ENCODE measurements around the gene TMEM253.

The TMEM253 gene

DNA sequence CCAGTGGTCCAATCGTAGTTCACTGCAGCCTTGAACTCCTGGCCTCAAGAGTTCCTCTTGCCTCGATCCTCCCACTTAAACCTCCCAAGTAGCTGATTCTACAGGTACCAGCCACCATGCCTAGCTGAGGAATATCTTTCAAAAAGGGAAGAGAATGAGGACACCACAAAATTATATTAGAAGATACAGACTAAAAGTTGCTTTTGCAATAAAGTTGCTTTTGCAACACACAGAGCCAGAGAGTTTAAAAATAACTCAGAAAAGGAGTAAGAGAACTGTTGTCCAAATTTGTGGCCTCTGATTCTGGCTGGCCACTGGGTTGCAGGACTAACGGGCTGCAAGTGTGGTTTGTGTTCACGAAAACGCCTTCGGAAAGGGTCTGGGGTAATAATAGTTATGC lies 19.8 kb downstream of the TMEM253 start:
- Mint-ChIP-seq H3K27me3 (ENCODE audit: low read depth) (peaks cover 11% of the 10 kb centered on the region), H3K4me3 (no peak overlapping the region), H3K27ac (no peak overlapping the region), H3K9me3 (peaks cover 4% of the 10 kb centered on the region), H3K4me1 (ENCODE audit: low read depth) (peaks cover 3% of the 10 kb centered on the region), H3K36me3 (ENCODE audit: low read depth) (no peaks in the 10 kb centered on the region)

DNA sequence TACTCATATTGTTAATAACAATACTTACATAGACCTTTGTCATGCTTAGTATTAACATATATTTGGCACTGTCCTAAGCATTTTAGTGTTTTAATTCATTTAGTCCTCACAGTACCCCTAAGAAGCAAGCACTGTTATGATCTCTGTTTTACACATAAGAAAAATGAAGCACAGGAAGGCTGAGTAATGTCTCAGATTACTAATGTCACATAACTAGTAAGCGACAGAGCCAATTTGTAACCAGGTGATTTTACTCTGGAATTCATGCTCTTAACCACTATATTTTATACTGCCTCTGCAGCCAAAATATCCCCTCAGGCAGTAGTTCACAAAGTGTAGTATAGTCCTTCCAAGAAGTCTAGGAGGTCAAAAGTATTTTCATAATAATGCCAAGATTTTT lies 20.3 kb downstream of the TMEM253 start:
- Mint-ChIP-seq H3K4me1 (ENCODE audit: low read depth) (peaks cover 3% of the 10 kb centered on the region), H3K27ac (no peak overlapping the region), H3K4me3 (no peak overlapping the region), H3K9me3 (peaks cover 4% of the 10 kb centered on the region), H3K27me3 (ENCODE audit: low read depth) (peaks cover 13% of the 10 kb centered on the region), H3K36me3 (ENCODE audit: low read depth) (no peaks in the 10 kb centered on the region)

DNA sequence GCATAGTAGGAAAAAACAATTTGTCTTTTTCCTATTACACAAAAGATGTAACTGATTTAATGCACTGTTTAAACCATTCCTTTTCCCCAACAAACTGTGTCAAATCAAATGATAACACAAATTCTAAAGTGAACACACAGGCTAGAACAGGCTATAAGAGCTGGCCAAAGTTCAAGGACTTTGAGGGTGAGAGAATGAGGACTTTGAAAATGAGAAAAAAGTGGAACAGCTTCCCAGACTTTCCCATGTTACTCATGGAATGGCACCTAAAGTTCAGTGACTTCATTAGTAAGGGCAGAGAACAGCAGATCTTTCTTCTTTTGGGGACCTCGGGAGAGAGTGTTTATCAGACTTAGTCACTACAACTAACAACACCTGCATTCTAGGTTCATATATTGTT lies 22.6 kb downstream of the TMEM253 start:
- Mint-ChIP-seq H3K27ac (no peak overlapping the region), H3K27me3 (ENCODE audit: low read depth) (peaks cover 30% of the 10 kb centered on the region), H3K36me3 (ENCODE audit: low read depth) (no peaks in the 10 kb centered on the region), H3K9me3 (peaks cover 4% of the 10 kb centered on the region), H3K4me1 (ENCODE audit: low read depth) (peaks cover 3% of the 10 kb centered on the region), H3K4me3 (no peak overlapping the region)

DNA sequence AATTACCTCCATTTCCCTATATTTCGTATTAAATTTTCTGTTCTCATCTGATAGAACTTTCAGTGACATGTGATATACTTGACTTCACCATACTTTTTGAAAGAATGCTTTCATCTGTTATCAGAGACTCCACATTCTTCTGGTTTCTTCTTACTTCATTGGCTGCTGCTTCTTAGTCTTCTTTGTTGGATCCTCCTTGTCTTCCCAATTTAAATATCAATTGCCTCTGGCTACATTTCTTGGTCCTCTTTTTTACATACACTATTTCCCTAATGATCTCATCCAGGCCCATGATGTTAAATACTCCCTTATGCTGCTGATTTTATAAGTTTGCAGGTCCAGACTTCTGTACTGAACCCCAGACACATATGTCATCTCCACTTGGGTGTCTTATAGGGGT lies 33.0 kb downstream of the TMEM253 start:
- Mint-ChIP-seq H3K36me3 (ENCODE audit: low read depth) (no peaks in the 10 kb centered on the region), H3K27me3 (ENCODE audit: low read depth) (peaks cover 3% of the 10 kb centered on the region), H3K4me3 (no peak overlapping the region), H3K27ac (no peak overlapping the region), H3K4me1 (ENCODE audit: low read depth) (no peaks in the 10 kb centered on the region), H3K9me3 (no peaks in the 10 kb centered on the region)

DNA sequence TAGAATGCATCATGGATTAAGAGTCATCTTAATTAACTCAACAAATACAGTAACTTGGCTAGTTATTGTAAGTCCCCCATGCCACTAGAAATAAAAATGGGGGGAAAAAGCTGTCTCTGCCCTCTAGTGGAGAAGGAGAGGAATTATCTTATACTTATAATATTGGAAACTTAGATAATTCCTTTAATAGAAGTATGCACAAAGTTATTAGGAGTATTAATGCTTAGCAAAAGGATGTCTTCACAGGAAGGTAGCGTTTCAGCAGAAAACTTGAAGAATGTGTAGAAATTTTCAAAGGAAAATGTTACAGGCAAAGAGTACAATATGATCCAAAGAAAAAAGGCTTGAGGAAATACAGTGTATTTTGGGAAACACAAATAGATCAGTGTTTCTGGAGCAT lies 35.2 kb downstream of the TMEM253 start:
- H3K27me3 Mint-ChIP-seq (ENCODE audit: low read depth) = no peaks in the 10 kb centered on the region
- H3K36me3 Mint-ChIP-seq (ENCODE audit: low read depth) = no peaks in the 10 kb centered on the region
- no peaks in the 10 kb centered on the region for H3K4me1 Mint-ChIP-seq (ENCODE audit: low read depth)
- no peak overlapping the region for H3K27ac Mint-ChIP-seq
- H3K4me3 Mint-ChIP-seq = no peak overlapping the region
- no peaks in the 10 kb centered on the region for H3K9me3 Mint-ChIP-seq

DNA sequence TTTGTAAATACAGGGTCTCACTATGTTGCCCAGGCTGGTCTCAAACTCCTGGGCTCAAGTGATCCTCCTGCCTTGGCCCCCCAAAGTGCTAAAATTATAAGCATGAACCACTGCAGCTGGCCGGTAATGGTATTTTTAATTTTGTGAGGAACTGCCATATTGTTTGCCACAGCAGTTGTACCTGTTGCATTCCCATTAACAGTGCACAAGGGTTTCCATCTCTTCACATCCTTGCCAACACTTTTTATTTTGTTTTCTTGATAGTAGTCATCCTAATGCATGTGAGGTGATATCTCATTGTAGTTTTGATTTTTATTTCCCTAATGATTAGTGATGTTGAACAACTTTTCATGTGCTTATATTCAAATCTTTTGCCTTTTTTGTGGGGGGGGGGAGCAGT lies 41.5 kb downstream of the TMEM253 start:
- Mint-ChIP-seq H3K9me3 (peaks cover 18% of the 10 kb centered on the region), H3K27ac (no peak overlapping the region), H3K4me1 (ENCODE audit: low read depth) (no peaks in the 10 kb centered on the region), H3K36me3 (ENCODE audit: low read depth) (no peaks in the 10 kb centered on the region), H3K27me3 (ENCODE audit: low read depth) (peaks cover 12% of the 10 kb centered on the region), H3K4me3 (no peak overlapping the region)

DNA sequence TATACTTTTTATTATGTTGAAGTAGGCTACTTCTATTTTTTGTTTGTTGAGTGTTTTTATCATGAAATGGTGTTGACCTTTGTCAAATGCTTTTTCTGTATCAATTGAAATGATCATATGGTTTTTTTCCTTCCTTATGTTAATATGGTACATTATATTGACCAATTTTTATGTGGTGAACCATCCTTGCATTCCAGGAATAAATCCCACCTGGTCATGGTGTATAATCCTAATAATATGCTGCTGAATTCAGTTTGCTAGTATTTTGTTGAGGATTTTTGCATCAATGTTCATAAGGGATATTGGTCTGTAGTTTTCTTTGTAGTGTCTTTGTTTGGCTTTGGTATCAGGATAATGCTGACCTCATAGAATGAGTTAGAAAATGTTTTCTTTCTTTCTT lies 44.6 kb downstream of the TMEM253 start:
- Mint-ChIP-seq H3K27me3 (ENCODE audit: low read depth) (peaks cover 21% of the 10 kb centered on the region), H3K36me3 (ENCODE audit: low read depth) (no peaks in the 10 kb centered on the region), H3K27ac (no peak overlapping the region), H3K4me1 (ENCODE audit: low read depth) (no peaks in the 10 kb centered on the region), H3K9me3 (peaks cover 18% of the 10 kb centered on the region), H3K4me3 (no peak overlapping the region)

DNA sequence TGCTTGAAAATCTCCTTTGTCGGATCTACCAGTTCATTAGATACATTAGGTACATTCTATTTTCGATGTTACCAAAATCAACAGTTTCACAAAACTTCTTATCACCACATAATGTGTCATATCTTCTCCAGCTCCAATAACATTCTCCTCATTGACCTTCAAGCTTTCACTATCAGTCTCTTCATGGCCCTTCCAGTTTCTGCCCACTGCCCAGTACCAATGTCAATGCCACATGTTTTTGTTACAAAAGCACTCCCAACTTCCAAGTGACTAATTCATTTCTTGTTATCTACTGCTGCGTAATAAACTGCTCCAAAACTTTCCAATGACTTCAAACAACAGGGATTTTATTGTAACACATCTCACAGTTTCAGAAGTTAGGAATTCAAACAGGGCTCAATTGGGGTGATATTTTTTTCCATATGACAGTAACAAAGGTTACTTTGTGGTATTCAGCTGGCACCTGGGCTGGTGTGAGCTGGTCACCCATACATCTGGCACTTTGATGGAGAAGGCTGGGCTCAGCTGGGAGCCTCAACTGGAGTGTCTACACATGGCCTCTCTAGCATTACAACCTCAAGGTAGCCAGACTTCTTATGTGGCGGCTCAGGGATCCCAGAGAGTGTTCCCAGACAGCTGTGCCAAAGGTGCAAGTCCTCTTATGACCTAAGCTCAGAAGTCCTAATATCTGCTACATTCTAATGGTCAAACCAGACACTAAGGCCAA lies 48.9 kb downstream of the TMEM253 start:
- no peak overlapping the region for H3K27ac Mint-ChIP-seq
- H3K4me3 Mint-ChIP-seq = no peak overlapping the region
- H3K27me3 Mint-ChIP-seq (ENCODE audit: low read depth) = peaks cover 17% of the 10 kb centered on the region
- peaks cover 17% of the 10 kb centered on the region for H3K9me3 Mint-ChIP-seq
- H3K4me1 Mint-ChIP-seq (ENCODE audit: low read depth) = no peaks in the 10 kb centered on the region
- H3K36me3 Mint-ChIP-seq (ENCODE audit: low read depth) = no peaks in the 10 kb centered on the region

Data from T-helper 1 cell treated with Interleukin-12 subunit alpha and Interleukin-12 subunit beta and Interleukin-4 antibody, amounts not matched to agents 30 μg/mL and 1 μg/mL, for 36 hours (primary cell).